HG03045 (cell line): Measurements from ENCODE around the gene EZR.

Source experiments
- ATAC-seq: cut with Tn5 transposase; IDR thresholded peaks from one replicate; pipeline ENCODE4 v1.9.1; 2021; ENCODE audit warnings: mild to moderate bottlenecking, moderate library complexity; ENCODE audit not compliant: unreplicated experiment

Gene EZR

GRCh38 chr6:158819977-158820622 lies 932 bp upstream of the EZR start:
- ATAC-seq, result no peak

- ATAC-seq, result peak; percentile 32
Observed at GRCh38 chr6:158818581-158819212, 471 bp downstream of the EZR start.

- peak; percentile 55 for ATAC-seq
Observed at GRCh38 chr6:158817728-158818580, 1.2 kb downstream of the EZR start.

- ATAC-seq, result no peak
Observed at GRCh38 chr6:158816803-158817727, 2.1 kb downstream of the EZR start.

- peak; percentile 14 for ATAC-seq
Observed at GRCh38 chr6:158816329-158816728, 2.8 kb downstream of the EZR start.

- no peak for ATAC-seq
Observed at GRCh38 chr6:158815907-158816306, 3.3 kb downstream of the EZR start.

GRCh38 chr6:158815379-158815724 lies 3.8 kb downstream of the EZR start:
- ATAC-seq, result no peak

GRCh38 chr6:158813032-158813431 lies 6.1 kb downstream of the EZR start:
- ATAC-seq, result no peak

- no peak for ATAC-seq
Observed at GRCh38 chr6:158812611-158813010, 6.6 kb downstream of the EZR start.

GRCh38 chr6:158810155-158811095 lies 8.7 kb downstream of the EZR start:
- no peak for ATAC-seq

- peak; percentile 46 for ATAC-seq
Observed at GRCh38 chr6:158808941-158809678, 10.1 kb downstream of the EZR start.

- no peak for ATAC-seq
Observed at GRCh38 chr6:158808442-158808833, 10.7 kb downstream of the EZR start.

- ATAC-seq, result no peak
Observed at GRCh38 chr6:158807515-158808441, 11.4 kb downstream of the EZR start.

- no peak for ATAC-seq
Observed at GRCh38 chr6:158805698-158806377, 13.3 kb downstream of the EZR start.

- ATAC-seq, result no peak
Observed at GRCh38 chr6:158804207-158804606, 15.0 kb downstream of the EZR start.

- ATAC-seq, result no peak
Observed at GRCh38 chr6:158803733-158804143, 15.4 kb downstream of the EZR start.

- no peak for ATAC-seq
Observed at GRCh38 chr6:158801655-158802294, 17.4 kb downstream of the EZR start.
